Caco-2 (cell line): ENCODE measurements around the gene KIAA1755. TPM values are rescaled to one million over a fixed set of nuclear protein-coding genes. Genes with fewer than 3 reads are reported as not detected.
A peak's percentile ranks its signal among the peaks of the same experiment; 100 is the strongest.

Experiments
- BruUV-seq: library from RNA; stranded (reverse); fragments of 400-500 nt; replicated peaks from 2 replicates; lab custom pipeline; 2021; lab: Mats Ljungman, UMichigan
- CTCF ChIA-PET: fragments of 300-600 bp; sonication (Branson Sonifier 250); formaldehyde crosslinking; loops from one replicate; lab custom pipeline; 2022; ENCODE audit warnings: antibody characterized with exemption; lab: Charles Lee
- POLR2A ChIA-PET: fragments of 300-600 bp; sonication (Branson Sonifier 250); formaldehyde crosslinking; loops from one replicate; lab custom pipeline; 2022; ENCODE audit warnings: antibody characterized with exemption; lab: Charles Lee
- DNase-seq, 2 experiments: peaks; one replicate each; pipeline versions ENCODE4 v3.0.0 to v3.0.0-alpha.2; 2020 to 2022
- H3K27me3 ChIP-seq: replicated peaks from 2 replicates; pipeline ENCODE4 v1.6.0; 2011; ENCODE audit warnings: low read length; ENCODE audit not compliant: control insufficient read depth, insufficient read depth
- H3K36me3 ChIP-seq: 2 replicates; pipeline ENCODE4 v1.5.1; 2011; ENCODE audit warnings: low read length; ENCODE audit not compliant: control insufficient read depth, insufficient read depth
- H3K4me1 ChIP-seq: fragments of 250-450 bp; sonication (Bioruptor Pico); 2 replicates; pipeline ENCODE4 v1.5.1; 2020; ENCODE audit warnings: mild to moderate bottlenecking
- H3K4me3 ChIP-seq: 2 replicates; pipeline ENCODE4 v1.5.1; 2011; ENCODE audit warnings: low read depth, mild to moderate bottlenecking, control low read depth, low read length
- H3K9me3 ChIP-seq: fragments of 250-450 bp; sonication (Bioruptor Pico); 2 replicates; pipeline ENCODE4 v1.5.1; 2020; ENCODE audit warnings: mild to moderate bottlenecking, moderate library complexity
- H3K27ac Mint-ChIP-seq: one replicate; pipeline ENCODE4 v1.8.0; 2022; ENCODE audit warnings: mixed read lengths; ENCODE audit not compliant: unreplicated experiment
- H3K27me3 Mint-ChIP-seq: one replicate; pipeline ENCODE4 v1.8.0; 2022; ENCODE audit warnings: mixed read lengths; ENCODE audit not compliant: insufficient read depth, unreplicated experiment
- H3K36me3 Mint-ChIP-seq: one replicate; pipeline ENCODE4 v1.8.0; 2022; ENCODE audit warnings: mild to moderate bottlenecking, mixed read lengths; ENCODE audit not compliant: insufficient read depth, unreplicated experiment
- H3K4me1 Mint-ChIP-seq: one replicate; pipeline ENCODE4 v1.8.0; 2022; ENCODE audit warnings: low read depth, mixed read lengths; ENCODE audit not compliant: unreplicated experiment
- H3K4me3 Mint-ChIP-seq: one replicate; pipeline ENCODE4 v1.8.0; 2022; ENCODE audit warnings: mild to moderate bottlenecking, moderate library complexity, mixed read lengths; ENCODE audit not compliant: unreplicated experiment
- H3K9me3 Mint-ChIP-seq: one replicate; pipeline ENCODE4 v1.8.0; 2022; ENCODE audit warnings: mixed read lengths; ENCODE audit not compliant: unreplicated experiment
- intact Hi-C: fragments of 100-400 bp; cut with micrococcal nuclease; formaldehyde crosslinking; loops from one replicate; pipeline ENCODE4 v1.10.0; 2022; ENCODE audit not compliant: unreplicated experiment
- total RNA-seq: library from RNA; stranded (reverse); gene quantifications from 2 replicates; pipeline ENCODE4 v1.2.3, GENCODE V29; 2022
- TF ChIP-seq, protein P1 (sequence below), 2 experiments: fragments of 200-600 bp in 1 of 2; IDR thresholded peaks; 1 replicate in 1 of 2; 2 replicates in 1 of 2; pipeline versions ENCODE4 v1.5.1 to v1.8.0; 2011 to 2022; ENCODE audit warnings: antibody characterized with exemption in 1 of 2, control low read depth in 1 of 2, inconsistent platforms in 1 of 2, low read depth in 1 of 2, low read length in 1 of 2, mild to moderate bottlenecking in 1 of 2, moderate library complexity in 1 of 2; ENCODE audit not compliant: insufficient read depth in 1 of 2, severe bottlenecking in 1 of 2, unreplicated experiment in 1 of 2

KIAA1755 gene
- total RNA-seq, 1 experiment from 2014 or later, result 0.20 TPM

DNA sequence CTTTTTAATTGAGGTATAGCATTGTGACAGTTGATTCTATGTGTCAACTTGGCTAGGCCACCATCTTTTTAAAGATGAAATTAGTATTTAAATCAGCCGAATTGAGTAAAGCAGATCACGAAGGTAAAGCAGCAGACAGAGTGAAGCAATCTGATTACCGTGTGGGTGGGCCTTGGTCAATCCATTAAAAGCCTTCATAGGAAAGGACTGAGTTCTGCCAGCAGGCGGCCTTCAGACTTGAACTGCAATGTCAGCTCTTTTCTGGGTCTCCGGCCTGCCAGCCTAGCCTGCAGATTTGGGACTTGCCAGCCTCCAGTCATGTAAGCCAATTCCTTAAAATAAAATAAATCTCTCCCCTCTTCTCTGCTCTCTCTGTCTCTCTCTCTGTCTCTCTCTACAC, 73.0 kb downstream of the KIAA1755 start:
- Histone ChIP-seq H3K36me3 (no peaks in the 10 kb centered on the region), H3K9me3 (no peaks in the 10 kb centered on the region), H3K27me3 (no peaks in the 10 kb centered on the region), H3K4me1 (peaks cover 14% of the 10 kb centered on the region), H3K4me3 (no peak overlapping the region)
- ChIA-PET CTCF (interaction anchor here (0.7 to 1.2 kb wide), 5 partner anchors 29 to 137 kb away, joined by 3 to 5 read pairs (median 3); no protein-coding TSS in a partner anchor), POLR2A (no interaction called here)
- Mint-ChIP-seq H3K27ac (no peak overlapping the region), H3K4me3 (no peak overlapping the region), H3K27me3 (no peaks in the 10 kb centered on the region), H3K4me1 (peaks cover 17% of the 10 kb centered on the region), H3K9me3 (no peaks in the 10 kb centered on the region), H3K36me3 (no peaks in the 10 kb centered on the region)
- peak; percentile 49 to 51 for DNase-seq
- no TSS peak for BruUV-seq
- TF ChIP-seq, protein P1, sequence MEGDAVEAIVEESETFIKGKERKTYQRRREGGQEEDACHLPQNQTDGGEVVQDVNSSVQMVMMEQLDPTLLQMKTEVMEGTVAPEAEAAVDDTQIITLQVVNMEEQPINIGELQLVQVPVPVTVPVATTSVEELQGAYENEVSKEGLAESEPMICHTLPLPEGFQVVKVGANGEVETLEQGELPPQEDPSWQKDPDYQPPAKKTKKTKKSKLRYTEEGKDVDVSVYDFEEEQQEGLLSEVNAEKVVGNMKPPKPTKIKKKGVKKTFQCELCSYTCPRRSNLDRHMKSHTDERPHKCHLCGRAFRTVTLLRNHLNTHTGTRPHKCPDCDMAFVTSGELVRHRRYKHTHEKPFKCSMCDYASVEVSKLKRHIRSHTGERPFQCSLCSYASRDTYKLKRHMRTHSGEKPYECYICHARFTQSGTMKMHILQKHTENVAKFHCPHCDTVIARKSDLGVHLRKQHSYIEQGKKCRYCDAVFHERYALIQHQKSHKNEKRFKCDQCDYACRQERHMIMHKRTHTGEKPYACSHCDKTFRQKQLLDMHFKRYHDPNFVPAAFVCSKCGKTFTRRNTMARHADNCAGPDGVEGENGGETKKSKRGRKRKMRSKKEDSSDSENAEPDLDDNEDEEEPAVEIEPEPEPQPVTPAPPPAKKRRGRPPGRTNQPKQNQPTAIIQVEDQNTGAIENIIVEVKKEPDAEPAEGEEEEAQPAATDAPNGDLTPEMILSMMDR (IDR thresholded peaks at IDR 0.05; ENCODE audit: insufficient read depth in 1 of 2, low read depth in 1 of 2, low read length in 1 of 2, severe bottlenecking in 1 of 2, unreplicated experiment in 1 of 2), result peak; percentile 33 to 50
- intact Hi-C loops, result loop anchor here (2.0 kb wide), 1 partner anchor 33 kb away; no protein-coding TSS in a partner anchor

DNA sequence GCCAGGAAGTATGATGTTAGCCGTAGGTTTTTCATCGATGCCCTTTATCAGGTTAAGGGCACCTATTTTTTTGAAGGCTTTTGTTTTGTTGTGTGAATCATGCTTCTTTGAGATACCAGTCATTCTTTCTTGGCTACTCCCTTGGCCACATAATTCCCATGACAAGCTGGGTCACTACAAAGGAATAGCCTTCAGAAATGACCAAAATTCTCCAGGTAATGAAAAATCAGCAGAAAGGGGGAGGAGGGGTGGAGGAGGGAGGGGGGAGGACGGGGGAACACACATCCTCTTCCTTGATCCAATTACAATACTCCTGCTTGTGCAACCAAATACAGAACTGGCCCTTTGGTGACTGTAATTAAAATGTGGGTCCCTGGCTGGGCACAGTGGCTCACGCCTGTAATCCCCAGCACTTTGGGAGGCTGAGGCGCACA, 73.7 kb downstream of the KIAA1755 start:
- H3K9me3 ChIP-seq, result no peaks in the 10 kb centered on the region
- ChIA-PET POLR2A (interaction anchor here (0.6 kb wide), 1 partner anchor 937 kb away, joined by 7 read pairs; no protein-coding TSS in a partner anchor), CTCF (interaction anchor here (1.1 kb wide), 1 partner anchor 77 kb away, joined by 3 read pairs; no protein-coding TSS in a partner anchor)
- peaks cover 13% of the 10 kb centered on the region for H3K4me1 ChIP-seq
- intact Hi-C loops, result loop anchor here (2.0 kb wide), 1 partner anchor 34 kb away; no protein-coding TSS in a partner anchor
- Mint-ChIP-seq H3K27ac (no peak overlapping the region), H3K4me1 (peaks cover 17% of the 10 kb centered on the region), H3K36me3 (no peaks in the 10 kb centered on the region), H3K9me3 (no peaks in the 10 kb centered on the region), H3K4me3 (no peak overlapping the region), H3K27me3 (no peaks in the 10 kb centered on the region)
- BruUV-seq, result no TSS peak
- no peak overlapping the region for H3K4me3 ChIP-seq
- peak in 1 of 2 experiments; percentile 16 for DNase-seq
- no peaks in the 10 kb centered on the region for H3K36me3 ChIP-seq
- TF ChIP-seq, protein P1 (IDR thresholded peaks at IDR 0.05; ENCODE audit: insufficient read depth in 1 of 2, low read depth in 1 of 2, low read length in 1 of 2, severe bottlenecking in 1 of 2, unreplicated experiment in 1 of 2), result no peak
- no peaks in the 10 kb centered on the region for H3K27me3 ChIP-seq

DNA sequence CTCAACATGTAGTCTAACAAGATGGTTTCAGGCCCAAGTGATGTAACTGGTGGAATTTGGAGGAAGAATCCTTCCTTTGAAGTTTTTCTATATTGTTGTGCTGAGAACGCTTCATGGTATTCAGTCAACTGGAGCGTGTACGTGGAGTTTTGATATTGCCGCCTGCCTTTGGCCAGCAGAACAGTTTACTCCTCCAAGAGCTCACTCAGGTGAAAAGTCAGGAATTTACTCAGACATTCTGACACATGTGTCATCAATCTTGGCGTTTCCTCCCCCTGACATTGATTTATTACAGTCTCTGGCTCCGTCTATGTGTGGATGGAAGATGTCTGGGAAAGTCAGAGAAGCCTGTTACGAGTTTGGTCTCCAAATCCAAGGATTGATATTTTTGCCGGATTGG, 76.4 kb downstream of the KIAA1755 start:
- peak overlapping the region; percentile 8 for H3K27ac Mint-ChIP-seq
- TF ChIP-seq, protein P1 (IDR thresholded peaks at IDR 0.05; ENCODE audit: insufficient read depth in 1 of 2, low read depth in 1 of 2, low read length in 1 of 2, severe bottlenecking in 1 of 2, unreplicated experiment in 1 of 2), result no peak
- Histone ChIP-seq H3K9me3 (no peaks in the 10 kb centered on the region), H3K4me3 (no peak overlapping the region), H3K36me3 (no peaks in the 10 kb centered on the region), H3K27me3 (no peaks in the 10 kb centered on the region), H3K4me1 (peaks cover 19% of the 10 kb centered on the region)
- DNase-seq, result peak; percentile 69 to 77
- ChIA-PET CTCF (interaction anchor here (1.0 to 1.3 kb wide), 2 partner anchors 11 to 37 kb away, joined by 3 to 5 read pairs; no protein-coding TSS in a partner anchor), POLR2A (no interaction called here)
- no peaks in the 10 kb centered on the region for H3K9me3 Mint-ChIP-seq
- no TSS peak for BruUV-seq
- H3K36me3 Mint-ChIP-seq, result no peaks in the 10 kb centered on the region
- intact Hi-C loops, result no loop called here
- peaks cover 17% of the 10 kb centered on the region for H3K4me1 Mint-ChIP-seq
- H3K27me3 Mint-ChIP-seq, result no peaks in the 10 kb centered on the region
- no peak overlapping the region for H3K4me3 Mint-ChIP-seq
